NCI-H82 treated with DMSO at 0.1 percent for 48 hours (cell line): ENCODE results near the gene PRG3.
"Not testable (repeated sequence)": the region's sequence is repeated elsewhere in the genome, so short reads cannot be mapped to it uniquely, and the experiment has no call there.

Experiments
- DNase-seq: peaks from one replicate; lab custom pipeline; 2025; ENCODE audit not compliant: unreplicated experiment; lab: John Stamatoyannopoulos, UW

Gene PRG3

GRCh38 chr11:57361420-57361819 lies 19.5 kb downstream of the PRG3 start:
- DNase-seq, result not testable (repeated sequence)

GRCh38 chr11:57360991-57361390 lies 20.0 kb downstream of the PRG3 start:
- no peak for DNase-seq

GRCh38 chr11:57359896-57360690 lies 20.9 kb downstream of the PRG3 start:
- DNase-seq, result no peak

GRCh38 chr11:57359396-57359795 lies 21.6 kb downstream of the PRG3 start:
- DNase-seq, result no peak

- DNase-seq, result no peak
Observed at GRCh38 chr11:57358991-57359390, 22.0 kb downstream of the PRG3 start.

GRCh38 chr11:57358543-57358961 lies 22.4 kb downstream of the PRG3 start:
- DNase-seq, result no peak

GRCh38 chr11:57357856-57358255 lies 23.1 kb downstream of the PRG3 start:
- no peak for DNase-seq

GRCh38 chr11:57357310-57357709 lies 23.6 kb downstream of the PRG3 start:
- no peak for DNase-seq

- no peak for DNase-seq
Observed at GRCh38 chr11:57356268-57356667, 24.7 kb downstream of the PRG3 start.

- peak; percentile 40 for DNase-seq
Observed at GRCh38 chr11:57354699-57355098, 26.3 kb downstream of the PRG3 start.

GRCh38 chr11:57353852-57354251 lies 27.1 kb downstream of the PRG3 start:
- no peak for DNase-seq

- peak; percentile 24 for DNase-seq
Observed at GRCh38 chr11:57353446-57353845, 27.5 kb downstream of the PRG3 start.

- no peak for DNase-seq
Observed at GRCh38 chr11:57353036-57353435, 27.9 kb downstream of the PRG3 start.

GRCh38 chr11:57349491-57350274 lies 31.3 kb downstream of the PRG3 start:
- no peak for DNase-seq

- no peak for DNase-seq
Observed at GRCh38 chr11:57348636-57349313, 32.2 kb downstream of the PRG3 start.

GRCh38 chr11:57348052-57348451 lies 32.9 kb downstream of the PRG3 start:
- no peak for DNase-seq

GRCh38 chr11:57347336-57347735 lies 33.6 kb downstream of the PRG3 start:
- no peak for DNase-seq

- DNase-seq, result peak; percentile 60
Observed at GRCh38 chr11:57345555-57346211, 35.3 kb downstream of the PRG3 start.

- no peak for DNase-seq
Observed at GRCh38 chr11:57344826-57345225, 36.1 kb downstream of the PRG3 start.

- no peak for DNase-seq
Observed at GRCh38 chr11:57343825-57344224, 37.1 kb downstream of the PRG3 start.

GRCh38 chr11:57342702-57343101 lies 38.2 kb downstream of the PRG3 start:
- no peak for DNase-seq
